ENCODE data around the gene TCP11L2. TPM values are rescaled to one million over a fixed set of nuclear protein-coding genes. Genes with fewer than 3 reads are reported as not detected.

Gene TCP11L2
- total RNA-seq, 2 experiments from 2014 or later: 139 to 144 TPM

GRCh38 chr12:106327309-106327869 is 24.9 kb downstream of the TCP11L2 start:
- ATAC-seq (ENCODE audit: poor library complexity) (no peak), DNase-seq (no peak)
- H3K36me3 Mint-ChIP-seq (ENCODE audit: low read depth): peaks cover 96% of the 10 kb centered on the region
- CTCF ChIA-PET: interaction anchor here (1.0 to 1.2 kb wide), 2 partner anchors 11 to 21 kb away, joined by 3 read pairs; no protein-coding TSS in a partner anchor
- TF ChIP-seq CTCF (IDR thresholded peaks at IDR 0.05): no peak
- POLR2A ChIA-PET: interaction anchor here (2.1 kb wide), 1 partner anchor 26 kb away, joined by 10 read pairs; no protein-coding TSS in a partner anchor
- no peaks in the 10 kb centered on the region for H3K27me3 Mint-ChIP-seq
- intact Hi-C loops (cut with DNase I, micrococcal nuclease): no loop called here
- peaks cover 12% of the 10 kb centered on the region for H3K4me1 Mint-ChIP-seq (ENCODE audit: low read depth)
- H3K4me3 ChIP-seq (ENCODE audit: low read length): no peak overlapping the region
- H3K27ac ChIP-seq (ENCODE audit: low read depth in 1 of 2, low read length in 2 of 2): no peak overlapping the region
- H3K4me1 ChIP-seq (ENCODE audit: insufficient read depth, low read length): peaks cover 2% of the 10 kb centered on the region
- H3K9me3 Mint-ChIP-seq: no peaks in the 10 kb centered on the region
- H3K4me3 Mint-ChIP-seq: no peak overlapping the region
- H3K27me3 ChIP-seq (ENCODE audit: control insufficient read depth in 1 of 2, insufficient read depth in 2 of 2, low read length in 2 of 2): no peaks in the 10 kb centered on the region
- no peaks in the 10 kb centered on the region for H3K9me3 ChIP-seq (ENCODE audit: control insufficient read depth in 1 of 2, insufficient read depth in 1 of 2, low read length in 2 of 2)
- H3K27ac Mint-ChIP-seq: no peak overlapping the region
- peaks cover 93% of the 10 kb centered on the region for H3K36me3 ChIP-seq (ENCODE audit: insufficient read depth, low read length)

GRCh38 chr12:106328735-106329134 is 26.2 kb downstream of the TCP11L2 start:
- ChIA-PET POLR2A (interaction anchor here (0.6 to 1.0 kb wide), 2 partner anchors 11 to 27 kb away, joined by 3 read pairs; no protein-coding TSS in a partner anchor), CTCF (no interaction called here)
- no peak overlapping the region for H3K4me3 ChIP-seq (ENCODE audit: low read length)
- TF ChIP-seq CTCF (IDR thresholded peaks at IDR 0.05): no peak
- peaks cover 2% of the 10 kb centered on the region for H3K4me1 ChIP-seq (ENCODE audit: insufficient read depth, low read length)
- H3K4me1 Mint-ChIP-seq (ENCODE audit: low read depth): peaks cover 18% of the 10 kb centered on the region
- no peaks in the 10 kb centered on the region for H3K9me3 Mint-ChIP-seq
- intact Hi-C loops (cut with DNase I, micrococcal nuclease): no loop called here
- no peak for DNase-seq
- ATAC-seq (ENCODE audit: poor library complexity): no peak
- no peaks in the 10 kb centered on the region for H3K27me3 ChIP-seq (ENCODE audit: control insufficient read depth in 1 of 2, insufficient read depth in 2 of 2, low read length in 2 of 2)
- no peaks in the 10 kb centered on the region for H3K27me3 Mint-ChIP-seq
- H3K36me3 Mint-ChIP-seq (ENCODE audit: low read depth): peaks cover 98% of the 10 kb centered on the region
- H3K36me3 ChIP-seq (ENCODE audit: insufficient read depth, low read length): peaks cover 90% of the 10 kb centered on the region
- H3K27ac ChIP-seq (ENCODE audit: low read depth in 1 of 2, low read length in 2 of 2): no peak overlapping the region
- H3K4me3 Mint-ChIP-seq: no peak overlapping the region
- no peaks in the 10 kb centered on the region for H3K9me3 ChIP-seq (ENCODE audit: control insufficient read depth in 1 of 2, insufficient read depth in 1 of 2, low read length in 2 of 2)
- H3K27ac Mint-ChIP-seq: no peak overlapping the region

- intact Hi-C loops (cut with DNase I, micrococcal nuclease): no loop called here
- Histone ChIP-seq H3K36me3 (ENCODE audit: insufficient read depth, low read length) (peaks cover 85% of the 10 kb centered on the region), H3K9me3 (ENCODE audit: control insufficient read depth in 1 of 2, insufficient read depth in 1 of 2, low read length in 2 of 2) (no peaks in the 10 kb centered on the region), H3K27ac (ENCODE audit: low read depth in 1 of 2, low read length in 2 of 2) (no peak overlapping the region), H3K27me3 (ENCODE audit: control insufficient read depth in 1 of 2, insufficient read depth in 2 of 2, low read length in 2 of 2) (no peaks in the 10 kb centered on the region), H3K4me1 (ENCODE audit: insufficient read depth, low read length) (peaks cover 2% of the 10 kb centered on the region), H3K4me3 (ENCODE audit: low read length) (no peak overlapping the region)
- ChIA-PET POLR2A (no interaction called here), CTCF (no interaction called here)
- TF ChIP-seq CTCF (IDR thresholded peaks at IDR 0.05): no peak
- Mint-ChIP-seq H3K36me3 (ENCODE audit: low read depth) (peaks cover 98% of the 10 kb centered on the region), H3K27ac (no peak overlapping the region), H3K9me3 (no peaks in the 10 kb centered on the region), H3K4me3 (no peak overlapping the region), H3K4me1 (ENCODE audit: low read depth) (peaks cover 25% of the 10 kb centered on the region), H3K27me3 (no peaks in the 10 kb centered on the region)
- DNase-seq (no peak), ATAC-seq (ENCODE audit: poor library complexity) (no peak)
These were observed 26.9 kb downstream of the TCP11L2 start for GRCh38 chr12:106329231-106329982.

Measured in CD4-positive, alpha-beta T cell (primary cell).